CD1c-positive myeloid dendritic cell (primary cell): Measurements from ENCODE around the gene PRSS8.
"Not testable (repeated sequence)": the region's sequence is repeated elsewhere in the genome, so short reads cannot be mapped to it uniquely, and the experiment has no call there.

Experiments used
- DNase-seq: peaks from one replicate; pipeline ENCODE4 v3.0.0-alpha.2; 2016; ENCODE audit errors: extremely low spot score

The PRSS8 gene

DNA sequence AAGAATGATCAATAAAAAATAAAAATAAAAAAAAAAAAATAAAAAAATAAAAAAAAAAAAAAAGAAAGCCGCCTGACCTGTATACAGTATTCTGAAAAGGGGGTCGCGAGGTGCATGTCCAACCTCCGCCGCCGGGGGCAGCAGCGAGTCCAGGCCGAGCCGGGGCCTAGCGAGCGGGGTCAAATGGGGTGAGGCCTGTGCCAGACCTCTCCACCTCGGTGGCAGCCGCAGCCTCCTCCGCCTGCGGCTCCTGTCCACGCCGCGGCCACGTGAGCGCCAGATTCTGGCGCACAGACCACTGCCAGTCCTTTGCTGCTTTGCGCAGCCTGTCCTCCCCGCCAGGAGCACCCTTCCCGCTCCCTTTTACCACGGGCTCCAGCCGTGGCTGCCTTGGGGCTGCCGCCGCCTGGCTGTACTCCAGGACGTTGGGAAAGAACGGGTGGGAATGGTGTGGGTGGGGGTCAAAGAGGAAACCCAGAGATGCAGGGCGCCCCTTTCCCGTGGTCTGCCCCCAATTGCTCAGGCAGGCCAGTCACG lies 29.8 kb downstream of the PRSS8 start:
- DNase-seq, result peak; percentile 83

DNA sequence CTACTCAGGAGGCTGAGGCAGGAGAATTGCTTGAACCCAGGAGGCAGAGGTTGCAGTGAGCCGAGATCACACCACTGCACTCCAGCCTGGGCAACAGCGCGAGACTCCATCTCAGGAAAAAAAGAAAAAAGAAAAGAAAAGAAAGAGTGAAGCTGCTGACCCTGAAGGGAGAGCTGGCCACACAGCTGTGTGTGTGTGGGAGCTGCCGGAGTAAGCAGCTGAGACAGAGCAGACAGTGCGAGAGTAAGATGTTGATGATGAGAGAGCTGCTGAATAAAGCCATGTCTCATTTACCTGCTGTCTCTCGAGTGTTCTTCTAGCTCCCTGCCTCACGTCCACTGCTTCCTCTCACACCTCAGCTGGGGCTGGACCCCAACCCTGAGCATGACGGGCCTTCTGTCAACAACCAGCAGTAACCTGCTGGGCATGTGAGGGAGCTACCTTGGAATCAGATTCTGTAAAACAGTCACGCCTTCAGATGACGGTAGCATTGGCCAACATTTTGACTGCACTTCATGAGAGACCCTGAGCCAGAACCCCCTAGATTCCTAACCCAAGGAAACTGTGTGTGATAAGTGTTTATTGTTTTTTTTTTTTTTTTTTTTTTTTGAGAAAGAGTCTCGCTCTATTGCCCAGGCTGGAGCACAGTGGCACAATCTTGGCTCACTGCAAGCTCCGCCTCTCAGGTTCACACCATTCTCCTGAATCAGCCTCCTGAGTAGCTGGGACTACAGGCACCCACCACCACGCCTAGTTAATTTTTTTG lies 34.5 kb downstream of the PRSS8 start:
- DNase-seq, result not testable (repeated sequence)

DNA sequence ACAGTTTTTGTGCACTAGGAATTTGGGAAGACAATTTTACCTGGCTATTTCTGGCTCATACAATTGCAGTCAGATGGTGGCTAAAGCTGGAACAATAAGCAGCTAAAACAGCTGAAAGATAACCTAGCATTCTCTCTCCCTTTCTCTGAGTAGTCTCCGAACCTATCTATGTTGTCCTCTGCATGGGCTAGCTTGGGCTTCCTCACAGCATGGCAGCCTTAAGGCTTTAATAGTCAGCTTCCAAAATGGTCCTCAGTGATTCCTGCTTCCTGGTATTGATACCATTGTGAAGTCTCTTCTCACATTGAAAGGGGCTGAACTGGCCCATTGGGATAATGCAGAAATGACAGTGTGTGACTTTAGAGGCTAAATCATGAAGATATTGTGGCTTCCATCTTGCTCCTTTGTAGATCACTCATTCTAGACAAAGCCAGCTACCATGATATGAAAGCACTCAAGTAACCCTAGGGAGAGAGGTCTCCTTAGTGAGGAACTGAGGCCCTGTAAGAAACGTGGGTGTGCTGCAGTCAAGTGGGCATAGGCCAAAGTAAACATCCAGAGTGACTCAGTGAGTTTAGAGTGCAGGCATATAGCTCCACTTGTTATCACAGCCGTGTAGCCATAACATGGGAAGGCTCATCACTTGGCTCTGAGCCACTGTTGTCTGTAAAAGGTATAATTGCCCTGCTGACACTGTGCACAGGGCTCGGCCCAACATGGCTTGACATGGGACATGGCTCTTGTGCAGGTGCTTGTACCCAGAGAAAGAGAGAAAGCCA lies 35.5 kb downstream of the PRSS8 start:
- DNase-seq, result no peak

DNA sequence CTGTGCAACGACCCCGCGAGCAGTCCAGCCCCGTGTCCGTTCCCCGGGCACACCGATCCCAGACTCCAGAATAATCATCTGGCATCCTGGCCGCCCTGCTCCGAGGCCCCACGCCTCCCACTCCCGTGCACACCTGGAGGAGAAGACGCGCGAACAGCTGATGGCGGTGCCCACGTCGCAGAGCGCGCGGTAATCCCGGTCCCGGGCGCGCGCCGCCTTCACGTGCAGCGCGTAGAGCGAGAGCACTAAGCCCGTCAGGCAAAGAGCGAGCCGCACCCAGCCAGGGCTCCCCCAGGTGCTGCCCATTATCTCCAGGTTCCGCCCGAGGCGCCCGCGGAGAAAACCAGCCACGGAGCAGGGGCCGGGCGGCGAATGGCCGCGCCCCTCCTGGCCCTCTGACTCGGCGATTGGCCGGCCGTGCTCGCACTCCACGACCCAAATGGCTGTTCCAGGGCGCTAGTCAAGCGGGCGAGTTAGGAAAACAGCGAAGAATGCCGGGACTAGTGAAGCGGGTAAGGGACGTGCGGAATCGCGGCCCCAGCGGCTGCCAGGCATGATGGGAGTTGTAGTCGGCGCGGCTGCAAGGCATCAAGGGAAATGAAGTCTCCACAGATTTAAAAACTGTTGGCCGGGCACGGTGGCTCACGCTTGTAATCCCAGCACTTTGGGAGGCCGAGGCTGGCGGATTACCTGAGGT lies 41.0 kb downstream of the PRSS8 start, which contains the start of gene VKORC1:
Gene VKORC1 (minus strand): TSS at position 374 of the 697 bp plus-strand sequence. CDS start 68 bp downstream, at position 306.
- peak; percentile 97 for DNase-seq

DNA sequence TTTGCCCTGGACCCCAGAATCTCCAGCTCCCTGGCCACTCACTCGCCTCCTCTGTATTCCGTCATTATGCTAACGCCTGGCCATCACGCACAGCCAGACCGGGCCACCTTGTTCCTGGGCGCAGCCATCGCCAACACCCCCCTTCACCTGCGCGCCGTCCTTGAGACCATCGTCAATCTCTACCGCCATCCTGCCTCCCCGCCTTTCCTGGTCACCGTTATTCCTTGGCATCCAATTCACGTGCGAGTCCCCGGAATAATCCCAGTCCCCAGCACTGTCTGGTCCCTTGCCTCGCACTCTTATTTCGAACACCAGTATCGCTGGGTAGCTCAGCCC lies 41.5 kb downstream of the PRSS8 start:
- no peak for DNase-seq

DNA sequence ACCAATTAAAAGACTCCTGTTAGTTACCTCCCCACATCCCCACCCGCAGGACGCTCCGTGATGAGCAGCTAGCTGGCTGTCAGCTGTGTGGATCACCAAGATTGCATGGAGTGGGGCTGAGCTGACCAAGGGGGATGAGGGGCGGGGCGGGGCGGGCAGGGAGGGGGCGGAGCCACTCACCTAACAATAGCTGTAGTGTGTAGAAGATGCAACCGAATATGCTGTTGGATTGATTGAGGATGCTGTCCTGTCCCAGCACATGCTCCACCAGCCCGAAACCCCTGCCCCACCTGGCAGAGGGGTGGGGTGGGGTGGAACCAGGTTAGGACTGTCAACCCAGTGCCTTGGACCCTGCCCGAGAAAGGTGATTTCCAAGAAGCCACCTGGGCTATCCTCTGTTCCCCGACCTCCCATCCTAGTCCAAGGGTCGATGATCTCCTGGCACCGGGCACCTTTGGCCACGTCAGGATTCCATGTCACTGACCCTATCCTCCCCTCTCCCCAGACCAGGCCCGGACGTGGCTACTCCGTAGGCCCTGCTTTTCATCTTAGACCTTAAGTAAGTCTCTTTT lies 42.3 kb downstream of the PRSS8 start:
- no peak for DNase-seq

DNA sequence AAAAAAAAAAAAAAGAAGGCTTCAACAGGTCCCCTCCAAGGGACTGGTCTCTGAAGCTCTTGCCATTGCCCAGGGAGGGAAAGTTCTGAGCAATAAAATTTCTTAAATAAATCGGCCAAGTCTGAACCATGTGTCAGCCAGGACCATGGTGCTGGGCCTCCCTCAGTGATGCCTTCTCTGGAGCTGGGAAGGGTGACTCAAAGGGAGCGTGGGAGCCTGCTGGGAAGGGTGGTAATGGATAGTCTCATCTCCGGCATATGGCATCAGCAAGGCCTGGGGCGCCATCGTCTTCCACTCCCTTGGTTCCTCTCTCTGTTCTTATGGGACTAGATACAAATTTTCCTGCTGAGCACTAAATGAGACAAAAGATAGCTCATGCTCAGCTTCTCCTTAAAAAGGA lies 43.2 kb downstream of the PRSS8 start:
- DNase-seq, result no peak

DNA sequence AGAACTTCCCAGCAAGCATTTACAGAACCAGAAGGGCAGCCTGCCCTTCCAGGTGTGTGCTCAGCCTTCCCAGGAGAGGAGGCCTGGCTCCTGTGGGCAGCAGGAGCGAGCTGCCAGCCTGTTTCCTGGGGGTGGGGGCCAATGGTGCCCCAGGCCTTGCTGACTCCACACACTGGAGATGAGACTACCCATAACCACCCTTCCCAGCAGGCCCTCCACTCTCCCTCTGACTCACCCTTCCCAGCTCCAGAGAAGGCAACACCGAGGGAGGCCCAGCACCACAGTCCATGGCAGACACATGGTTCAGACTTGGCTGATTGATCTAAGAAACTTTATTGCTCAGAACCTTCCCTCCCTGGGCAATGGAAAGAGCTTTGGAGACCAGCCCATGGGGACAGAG lies 45.0 kb downstream of the PRSS8 start:
- DNase-seq, result no peak

DNA sequence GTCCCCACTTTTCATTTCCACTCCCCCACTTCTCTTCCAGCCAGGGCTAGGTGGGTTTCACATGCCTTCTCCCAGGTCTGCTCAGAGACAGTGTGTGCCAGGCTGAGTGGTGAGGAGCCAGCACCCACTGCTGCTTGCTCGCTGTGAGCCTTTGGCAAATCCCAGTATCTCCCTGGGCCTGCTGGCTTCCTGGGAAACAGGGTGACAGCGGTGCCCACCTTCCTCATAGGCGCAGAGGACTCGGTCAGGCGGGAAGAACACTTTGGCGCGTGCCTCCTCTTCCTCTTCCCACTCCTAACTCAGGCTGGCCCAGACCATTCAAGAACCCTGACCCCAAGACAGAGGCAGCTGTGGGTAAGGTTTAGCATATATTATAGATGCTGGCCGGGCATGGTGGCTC lies 46.3 kb downstream of the PRSS8 start:
- no peak for DNase-seq

DNA sequence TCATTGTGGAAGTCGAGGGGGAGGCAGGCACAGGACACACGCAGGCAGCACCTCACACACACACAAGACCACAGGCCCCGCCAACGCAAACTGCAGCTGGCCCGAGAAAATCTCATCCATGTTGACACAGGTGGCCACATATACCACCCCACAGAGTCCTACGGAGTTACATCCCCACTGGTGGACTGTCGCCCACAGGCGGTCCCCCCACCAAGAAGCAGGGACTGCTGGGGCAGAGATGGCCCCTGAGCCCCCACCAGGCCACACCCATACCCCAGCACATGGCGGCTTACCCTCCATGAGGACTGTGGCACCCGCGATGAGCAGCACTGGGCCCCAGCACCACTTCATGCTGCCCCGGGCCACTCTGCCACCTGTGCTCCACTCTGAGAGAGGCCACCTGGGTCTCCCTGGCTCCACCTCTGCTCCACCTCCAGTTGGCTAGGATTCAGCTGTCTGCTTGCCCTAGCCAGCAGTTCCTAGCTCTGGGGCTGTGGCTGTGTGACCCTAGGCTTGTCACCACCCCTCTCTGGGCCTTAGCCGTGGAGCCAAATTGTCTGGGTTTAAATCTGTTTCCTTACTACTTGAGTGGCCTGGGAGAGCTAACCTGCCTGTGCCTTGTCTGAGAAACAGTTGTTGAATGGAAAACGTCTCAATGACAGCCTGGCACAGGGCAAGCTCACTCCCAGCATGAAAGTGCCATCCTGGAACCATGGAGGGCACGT lies 46.9 kb downstream of the PRSS8 start, which contains the start of gene PRSS53:
Gene PRSS53 (minus strand): TSS at position 485 of the 725 bp plus-strand sequence. CDS start 134 bp downstream, at position 351.
- DNase-seq, result no peak

DNA sequence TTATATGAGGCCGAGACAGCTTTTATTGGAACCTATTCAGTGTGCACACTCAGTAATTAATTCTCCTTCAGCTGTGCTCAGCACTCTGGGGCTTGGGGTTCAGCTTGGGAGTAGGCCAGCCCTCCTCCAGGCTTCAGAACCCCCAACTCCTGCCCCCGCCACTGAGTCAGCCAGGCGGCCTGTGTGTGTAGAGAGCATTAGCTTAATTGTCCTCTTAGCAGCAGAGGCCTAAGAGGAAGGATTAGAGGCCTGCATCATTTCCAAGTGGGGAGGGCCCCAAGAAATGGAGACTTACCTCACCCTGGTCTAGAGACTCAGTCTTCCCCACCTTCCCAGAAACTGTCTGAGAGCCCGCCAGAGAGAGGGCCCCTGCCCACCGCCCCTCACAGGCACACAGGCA lies 47.6 kb downstream of the PRSS8 start:
- no peak for DNase-seq

DNA sequence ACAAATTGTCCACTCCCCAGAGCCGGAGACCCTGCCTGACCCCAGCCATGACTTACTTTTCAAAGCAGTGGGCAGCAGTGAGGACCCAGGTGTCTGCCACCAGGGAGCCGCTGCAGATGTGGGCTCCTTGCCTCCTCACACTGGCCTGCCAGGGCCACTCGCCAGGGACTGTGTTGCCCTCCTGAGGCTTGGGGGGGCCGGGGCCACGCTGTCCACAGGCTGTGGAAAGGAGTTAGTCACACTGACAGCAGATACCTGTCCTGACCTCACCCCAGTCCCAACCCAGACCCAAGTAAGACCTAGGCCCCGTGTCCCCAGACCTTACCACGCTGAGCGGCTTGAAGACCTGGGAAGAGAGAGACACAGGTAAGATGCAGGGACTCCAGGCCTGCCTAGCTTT lies 48.0 kb downstream of the PRSS8 start:
- DNase-seq, result no peak

DNA sequence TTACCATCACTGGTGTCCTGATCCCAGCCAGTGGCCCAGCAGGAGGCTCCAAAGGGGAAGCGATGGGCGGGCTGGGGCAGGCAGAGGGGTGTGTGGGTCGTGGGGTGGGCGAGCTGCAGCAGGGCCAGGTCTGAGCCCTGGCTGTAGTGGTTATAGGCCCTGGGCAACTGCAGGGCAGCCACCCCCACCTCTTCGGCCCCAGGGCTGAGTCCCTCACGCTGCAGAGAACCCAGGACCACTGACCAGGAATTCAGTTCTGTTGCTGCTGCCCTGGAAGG lies 49.0 kb downstream of the PRSS8 start:
- DNase-seq, result no peak

DNA sequence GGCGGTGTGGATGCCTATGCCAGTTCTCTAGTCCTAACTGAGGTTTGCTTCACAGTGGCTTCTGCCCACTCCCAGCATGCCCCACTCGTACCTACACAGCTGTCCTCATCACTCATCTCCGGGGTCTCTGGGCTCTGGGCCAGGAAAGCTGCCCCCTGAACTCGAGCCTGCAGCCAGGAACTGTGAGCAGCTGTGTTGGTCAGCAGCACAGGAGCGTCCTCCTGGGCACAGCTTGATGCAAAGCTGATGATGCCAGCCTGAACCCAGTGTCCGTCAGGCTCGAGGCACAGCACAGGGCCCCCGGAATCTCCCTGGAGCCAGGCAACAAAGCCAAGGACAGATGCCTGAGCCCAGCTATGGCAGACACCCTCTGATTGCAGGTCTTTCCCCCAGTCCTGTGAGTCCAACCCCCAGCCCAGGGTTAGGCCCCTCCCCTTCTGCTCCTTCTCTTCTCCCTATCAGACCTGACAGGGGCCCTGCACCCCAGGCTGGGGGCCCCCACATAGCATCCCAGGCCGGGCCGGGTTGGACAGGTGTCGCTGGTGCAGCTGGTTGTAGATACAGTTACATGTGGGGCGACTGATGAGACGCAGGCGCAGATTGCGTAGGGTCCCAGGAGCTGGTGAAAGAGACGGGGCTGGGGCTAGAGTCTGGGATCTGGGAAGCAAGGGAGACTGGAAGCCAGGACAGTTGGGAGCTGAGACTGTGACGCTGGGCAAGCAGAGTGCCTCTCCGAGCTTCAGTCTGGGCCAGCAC lies 49.5 kb downstream of the PRSS8 start:
- no peak for DNase-seq

DNA sequence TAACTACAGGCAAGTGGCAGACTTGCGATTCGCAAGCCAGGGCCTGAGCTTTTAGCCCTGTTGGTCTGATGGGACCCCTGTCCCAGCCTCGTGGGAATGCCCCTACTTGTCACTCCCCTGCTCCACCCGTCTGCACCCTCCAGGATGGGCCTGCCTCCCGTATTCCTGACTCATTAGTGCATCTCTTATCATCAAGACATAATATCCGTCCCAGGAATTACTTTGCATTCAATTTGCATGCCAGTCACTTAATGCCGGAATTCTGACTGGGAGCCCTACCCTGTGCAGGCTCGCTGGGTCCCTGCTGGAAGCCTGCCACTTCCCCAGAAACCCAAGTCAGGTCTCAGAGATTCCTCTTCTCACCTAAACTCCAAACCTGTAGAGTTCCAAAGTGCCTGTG lies 50.1 kb downstream of the PRSS8 start:
- no peak for DNase-seq

DNA sequence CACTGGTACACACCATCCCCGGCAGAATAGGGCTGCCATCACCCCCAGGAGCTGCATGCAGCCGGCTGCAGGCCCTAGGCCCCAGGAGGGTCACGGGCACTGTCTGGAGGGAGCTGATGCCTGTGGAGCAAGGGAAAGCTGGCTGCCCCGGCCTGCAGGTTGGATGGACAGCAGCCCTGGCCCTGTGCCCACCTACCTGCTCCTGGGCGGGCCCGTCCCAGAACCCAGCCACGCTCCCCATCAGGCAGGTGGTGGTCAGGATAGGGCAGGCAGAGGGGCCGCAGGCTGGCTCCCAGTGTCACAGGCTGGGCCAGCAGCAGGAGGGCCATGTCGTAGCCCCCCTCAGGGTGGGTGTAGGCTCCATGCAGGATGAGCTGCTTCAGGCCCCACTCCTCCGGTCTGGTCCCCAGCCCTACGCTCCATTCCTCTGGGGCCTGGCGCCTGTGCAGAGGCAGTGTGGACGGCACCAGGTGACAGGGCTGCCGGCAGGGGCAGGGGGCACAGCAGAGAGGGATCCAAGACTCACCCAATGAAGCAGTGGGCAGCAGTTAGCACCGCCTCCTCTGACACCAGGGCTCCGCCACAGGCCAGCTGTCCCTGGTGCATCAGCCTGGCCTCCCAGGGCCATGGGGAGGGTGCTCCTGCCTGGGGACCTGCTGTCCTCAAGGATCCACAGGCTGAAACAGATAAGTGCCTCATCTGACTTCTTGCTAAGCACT lies 50.8 kb downstream of the PRSS8 start:
- no peak for DNase-seq

DNA sequence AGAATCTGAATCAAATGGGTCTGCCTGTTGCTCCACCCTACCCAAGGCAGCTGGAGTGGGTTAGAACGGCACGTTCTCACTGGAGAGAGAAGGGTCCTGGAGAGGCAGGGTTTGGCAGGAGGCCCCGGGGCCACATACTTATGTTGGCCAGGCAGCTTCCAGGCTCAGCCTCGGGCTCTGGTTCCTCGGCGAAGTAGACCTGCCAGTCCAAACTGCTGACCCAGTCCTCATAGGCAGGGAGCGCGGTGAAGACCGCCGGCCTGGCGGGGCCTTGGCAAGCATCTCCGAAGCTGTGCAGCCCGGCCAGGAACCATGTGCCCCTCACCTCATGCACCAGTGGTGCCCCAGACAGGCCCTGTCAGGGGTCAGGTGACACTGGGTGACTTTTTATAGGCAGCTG lies 51.5 kb downstream of the PRSS8 start:
- no peak for DNase-seq

DNA sequence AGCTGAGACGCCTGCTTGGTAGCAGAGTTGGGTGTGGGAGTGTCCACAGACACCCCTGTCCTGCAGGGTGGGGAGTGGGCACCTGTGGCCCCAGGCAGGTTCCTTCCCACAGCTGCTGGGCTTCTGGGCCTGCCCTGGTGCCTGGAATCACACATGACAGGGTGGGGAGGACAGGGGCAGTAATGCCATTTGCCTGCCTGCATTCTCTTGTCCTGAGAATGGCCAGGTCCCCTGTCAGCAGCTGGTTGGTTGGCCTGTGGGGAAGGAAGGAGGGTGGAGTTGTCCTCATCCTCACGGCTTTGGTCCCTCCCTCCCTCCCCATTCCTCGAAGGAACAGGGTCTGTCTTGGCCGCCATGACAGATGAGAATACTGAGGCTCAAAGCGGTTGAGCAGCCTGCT lies 52.0 kb downstream of the PRSS8 start:
- no peak for DNase-seq

DNA sequence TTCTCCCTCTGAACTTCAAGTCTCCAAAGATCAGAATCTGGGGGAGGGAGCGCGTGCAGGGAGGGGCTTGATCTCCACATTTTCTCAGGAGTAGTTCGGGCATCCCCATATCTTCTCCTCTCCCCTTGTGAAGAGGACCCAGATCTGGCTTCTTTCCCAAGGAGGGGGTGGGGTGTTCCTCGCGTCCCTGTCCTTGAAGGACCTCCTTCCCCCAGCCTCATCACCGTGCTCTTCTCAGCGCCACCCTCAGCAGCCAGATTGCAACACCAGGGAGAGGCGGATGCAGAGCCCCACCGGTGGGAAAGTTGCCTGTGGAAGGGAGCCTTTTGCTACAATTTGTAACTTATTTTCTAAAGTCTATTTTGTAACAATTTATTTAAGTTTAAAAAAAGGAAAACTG lies 52.4 kb downstream of the PRSS8 start:
- DNase-seq, result no peak

DNA sequence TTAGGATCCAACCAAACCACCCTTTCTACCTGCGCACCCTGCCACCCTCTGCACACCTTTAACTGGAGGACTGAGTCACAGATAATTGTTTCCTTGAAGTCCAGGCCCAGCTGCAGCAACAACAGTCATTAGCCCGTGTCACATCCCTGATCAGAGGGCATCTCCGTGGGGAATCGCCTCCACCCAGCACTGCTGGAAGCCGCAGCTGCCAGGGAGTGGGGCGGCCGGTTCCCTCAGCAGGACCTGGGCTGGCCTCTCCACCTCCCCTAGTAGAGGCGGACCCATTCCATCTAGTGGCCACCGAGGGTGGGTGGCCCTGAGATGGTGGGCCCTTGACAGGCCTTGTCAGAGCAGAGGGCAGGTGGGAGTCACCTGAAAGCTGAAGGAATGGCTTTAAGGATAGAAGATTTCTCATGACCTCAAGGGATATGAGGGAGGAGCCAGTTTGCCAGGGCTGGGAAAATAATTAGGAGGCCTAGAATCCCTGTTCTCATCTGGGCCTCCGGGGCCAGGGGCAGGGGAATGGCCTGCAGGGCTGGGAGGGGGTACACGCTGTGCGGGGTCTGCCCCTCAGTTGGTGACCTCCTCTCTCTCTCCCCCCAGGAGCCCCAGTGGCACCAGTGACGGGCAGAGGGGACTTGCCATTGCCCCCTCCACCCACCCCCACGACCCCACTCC lies 53.0 kb downstream of the PRSS8 start:
- DNase-seq, result no peak
